HG03521 (cell line): Measurements from ENCODE around the gene PTPDC1.

Experiments
- ATAC-seq: cut with Tn5 transposase; IDR thresholded peaks from one replicate; pipeline ENCODE4 v1.9.1; 2021; ENCODE audit warnings: mild to moderate bottlenecking, moderate library complexity; ENCODE audit not compliant: unreplicated experiment

Gene PTPDC1

DNA sequence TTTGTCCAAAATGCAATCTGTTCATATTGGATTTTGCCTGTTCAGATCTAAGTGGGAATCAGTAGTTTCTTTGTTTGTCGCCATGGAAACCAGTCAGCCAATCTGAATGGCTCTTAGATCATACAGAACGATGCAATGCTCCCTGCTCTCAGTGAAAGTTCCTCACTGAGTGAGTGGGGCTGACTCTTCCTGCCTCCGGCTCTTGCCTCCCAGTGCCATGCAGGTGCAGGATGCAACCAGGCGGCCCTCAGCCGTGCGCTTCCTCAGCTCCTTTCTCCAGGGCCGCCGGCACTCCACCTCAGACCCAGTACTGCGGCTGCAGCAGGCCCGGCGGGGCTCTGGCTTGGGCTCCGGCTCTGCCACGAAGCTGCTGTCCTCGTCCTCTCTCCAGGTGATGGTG, at the start of gene PTPDC1:
TSS of gene PTPDC1 (plus strand) at position 151 of the 400 bp plus-strand sequence. CDS start at position 218, 67 bp downstream.
- ATAC-seq, result no peak

- ATAC-seq, result no peak
These were observed 49.8 kb upstream of the PTPDC1 start for GRCh38 chr9:94034511-94034910.

DNA sequence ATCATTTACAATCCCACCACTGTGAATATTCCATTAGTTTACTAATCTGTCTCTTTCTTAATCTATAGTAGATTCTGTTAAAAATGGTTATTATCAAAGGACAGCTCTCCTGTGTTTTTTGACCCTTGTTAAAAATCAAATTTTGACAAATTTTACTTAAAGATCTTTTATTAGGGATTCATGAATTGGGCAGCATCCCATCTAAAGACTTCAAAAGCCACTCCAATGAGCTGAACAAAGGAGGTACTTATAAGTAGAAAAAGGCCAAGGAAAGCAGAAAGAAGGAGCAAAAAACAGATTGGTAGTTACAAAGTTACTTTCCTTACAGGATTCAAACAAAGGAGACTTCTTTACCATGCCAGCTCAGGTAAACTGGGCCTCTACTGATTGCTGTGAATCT, 44.5 kb upstream of the PTPDC1 start:
- no peak for ATAC-seq

DNA sequence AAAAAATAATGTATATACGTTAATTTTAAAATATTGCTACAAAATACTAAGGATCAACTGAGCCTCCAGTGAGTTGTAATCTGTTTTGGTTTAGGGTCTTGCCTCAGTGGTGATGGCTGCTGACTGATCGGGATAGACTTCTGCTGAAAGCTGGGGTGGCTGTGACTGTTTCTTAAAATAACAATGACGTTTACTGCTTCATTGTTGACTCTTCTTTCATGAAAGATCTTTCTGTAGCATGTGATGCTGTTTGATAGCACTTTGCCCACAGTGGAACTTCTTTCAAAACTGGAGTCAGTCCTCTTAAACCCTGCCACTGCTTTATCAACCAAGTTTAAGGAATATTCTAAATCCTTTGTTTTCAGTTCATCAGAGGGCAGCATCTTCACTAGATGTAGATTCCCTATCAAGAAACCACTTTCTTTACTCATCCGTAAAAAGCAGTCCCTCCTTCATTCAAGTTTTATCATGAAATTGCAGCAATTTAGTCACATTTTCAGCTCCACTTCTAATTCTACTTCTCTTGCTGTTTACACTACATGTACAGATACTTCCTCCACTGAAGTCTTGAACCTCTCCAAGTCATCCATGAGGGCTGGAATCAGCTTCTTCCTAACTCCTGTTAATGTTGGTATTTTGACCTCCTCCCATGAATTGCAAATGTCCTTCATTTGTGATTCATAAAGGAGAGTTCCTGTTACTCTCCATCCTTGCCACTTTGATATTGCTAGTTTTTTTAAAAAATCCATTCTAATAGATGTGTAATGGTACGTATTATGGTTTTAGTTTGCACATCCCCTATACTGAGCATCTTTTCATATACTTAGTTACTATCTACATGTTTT, 41.5 kb upstream of the PTPDC1 start:
- no peak for ATAC-seq

DNA sequence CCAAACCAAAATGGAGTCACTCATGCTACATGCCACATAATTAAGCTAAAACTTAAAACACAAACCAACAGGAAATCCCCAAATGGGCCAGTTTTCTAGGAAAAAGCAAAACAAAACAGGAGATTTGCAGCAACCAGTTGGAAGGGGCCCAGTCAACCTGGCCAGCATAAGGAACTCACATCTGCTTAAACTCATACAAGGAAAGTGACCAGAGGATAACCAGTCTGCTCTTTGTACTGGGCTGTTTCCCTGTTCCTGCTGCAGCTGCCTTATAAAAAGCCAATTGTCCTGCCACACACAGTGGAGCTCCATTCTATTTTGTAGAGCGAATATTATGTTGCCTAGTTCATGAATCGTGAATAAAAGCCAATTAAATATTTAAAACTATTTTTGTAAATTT, 29.5 kb upstream of the PTPDC1 start:
- no peak for ATAC-seq

GRCh38 chr9:94056442-94056974, 27.8 kb upstream of the PTPDC1 start:
- no peak for ATAC-seq

DNA sequence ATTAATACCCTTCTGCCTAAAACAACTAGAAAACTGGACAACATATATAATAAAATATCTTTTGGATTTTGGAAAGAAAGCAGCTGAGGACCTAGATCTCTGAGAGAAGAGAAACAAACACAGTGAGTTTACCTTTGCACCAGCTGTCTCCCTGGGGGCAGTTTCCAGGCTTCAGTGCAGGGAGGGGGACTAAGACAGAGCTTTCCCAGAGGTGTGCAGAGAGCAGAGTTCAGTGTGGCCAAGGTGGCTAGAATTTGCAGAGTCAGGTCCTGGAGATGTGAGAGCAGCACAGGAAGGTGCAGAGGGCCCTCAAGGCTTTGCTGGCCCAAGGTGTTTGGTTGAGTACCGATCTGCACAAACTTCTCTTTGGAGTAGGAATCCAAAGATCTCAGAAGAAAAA, 26.3 kb upstream of the PTPDC1 start:
- no peak for ATAC-seq

DNA sequence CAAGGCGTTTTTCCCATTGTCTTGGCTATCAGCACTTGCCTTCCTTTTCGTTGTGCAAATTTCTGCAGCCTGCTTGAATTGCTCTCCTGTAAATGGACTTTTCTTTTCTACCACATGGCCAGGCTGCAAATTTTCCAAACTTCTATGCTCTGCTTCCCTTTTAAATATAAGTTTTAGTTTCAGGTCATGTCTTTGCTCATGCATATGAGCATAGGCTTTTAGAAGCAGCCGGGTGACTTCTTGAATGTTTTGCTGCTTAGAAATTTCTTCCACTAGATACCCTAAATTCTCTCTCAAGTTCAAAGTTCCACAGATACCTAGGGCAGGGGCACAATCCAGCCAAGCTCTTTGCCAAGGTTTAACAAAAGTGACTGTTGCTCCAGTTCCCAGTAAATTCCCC, 22.4 kb upstream of the PTPDC1 start:
- ATAC-seq, result no peak

DNA sequence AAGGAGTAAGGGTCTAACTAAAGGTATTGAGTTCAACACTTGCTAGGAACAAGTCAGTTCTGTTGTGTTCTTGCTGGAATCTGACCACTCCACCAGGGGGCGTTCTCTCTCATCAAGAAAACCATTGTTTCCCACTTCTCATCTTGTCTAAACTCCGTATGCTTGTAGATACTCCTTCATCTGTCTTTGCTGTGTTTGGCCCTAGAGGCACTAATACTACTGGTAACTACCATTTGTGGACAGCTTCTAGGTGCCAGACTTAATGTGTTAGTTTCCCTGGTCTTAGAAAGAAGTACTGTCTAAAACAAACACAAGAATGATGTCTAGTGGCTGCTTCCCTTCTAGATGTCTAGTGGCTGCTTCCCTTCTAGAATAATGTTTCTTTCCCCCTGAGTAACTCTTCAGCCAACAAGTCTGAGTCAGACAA, 18.7 kb upstream of the PTPDC1 start:
- ATAC-seq, result no peak

DNA sequence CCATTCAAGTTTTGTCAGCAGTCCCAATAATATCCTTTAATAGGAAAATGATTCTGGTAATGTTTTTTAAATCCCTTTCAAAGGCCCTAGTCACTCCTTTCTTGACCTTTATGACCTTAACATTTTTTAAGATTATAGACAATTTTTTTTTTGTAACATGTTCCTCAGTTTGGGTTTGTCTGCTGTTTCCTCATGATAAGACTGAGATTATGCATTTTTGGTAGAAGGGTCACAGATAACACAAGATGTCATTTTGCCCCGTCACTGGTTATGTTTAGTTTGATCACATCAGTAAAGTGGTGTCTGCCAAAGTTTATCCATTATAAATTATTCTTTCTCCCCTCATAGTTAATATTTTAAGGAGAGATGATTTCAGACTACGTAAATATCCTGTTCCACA, 16.0 kb upstream of the PTPDC1 start:
- no peak for ATAC-seq

GRCh38 chr9:94076557-94076956, 7.7 kb upstream of the PTPDC1 start:
- ATAC-seq, result no peak

DNA sequence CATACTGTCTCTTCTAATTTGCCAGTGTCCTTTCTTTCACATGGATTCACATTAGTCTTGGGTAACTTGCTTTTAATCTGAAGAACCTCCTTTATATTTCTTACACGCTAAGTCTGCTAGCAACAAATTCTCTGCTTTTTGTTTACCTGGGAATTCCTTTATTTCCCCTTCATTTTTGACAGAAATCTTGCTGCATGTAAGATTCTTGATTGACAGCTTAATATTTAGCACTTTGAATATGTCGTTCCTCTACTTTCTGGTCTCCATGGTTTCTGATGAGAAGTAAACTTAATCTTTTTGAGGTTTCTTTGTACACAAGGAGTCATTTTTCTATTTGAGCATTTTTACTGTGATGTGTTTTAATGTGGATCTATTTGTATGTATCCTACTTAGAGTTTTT, 6.2 kb upstream of the PTPDC1 start:
- ATAC-seq, result no peak

GRCh38 chr9:94079236-94079635, 5.0 kb upstream of the PTPDC1 start:
- ATAC-seq, result no peak

- ATAC-seq, result no peak
These were observed 4.0 kb upstream of the PTPDC1 start for GRCh38 chr9:94080249-94080648.

- ATAC-seq, result no peak
These were observed 2.8 kb upstream of the PTPDC1 start for GRCh38 chr9:94081435-94081834.

DNA sequence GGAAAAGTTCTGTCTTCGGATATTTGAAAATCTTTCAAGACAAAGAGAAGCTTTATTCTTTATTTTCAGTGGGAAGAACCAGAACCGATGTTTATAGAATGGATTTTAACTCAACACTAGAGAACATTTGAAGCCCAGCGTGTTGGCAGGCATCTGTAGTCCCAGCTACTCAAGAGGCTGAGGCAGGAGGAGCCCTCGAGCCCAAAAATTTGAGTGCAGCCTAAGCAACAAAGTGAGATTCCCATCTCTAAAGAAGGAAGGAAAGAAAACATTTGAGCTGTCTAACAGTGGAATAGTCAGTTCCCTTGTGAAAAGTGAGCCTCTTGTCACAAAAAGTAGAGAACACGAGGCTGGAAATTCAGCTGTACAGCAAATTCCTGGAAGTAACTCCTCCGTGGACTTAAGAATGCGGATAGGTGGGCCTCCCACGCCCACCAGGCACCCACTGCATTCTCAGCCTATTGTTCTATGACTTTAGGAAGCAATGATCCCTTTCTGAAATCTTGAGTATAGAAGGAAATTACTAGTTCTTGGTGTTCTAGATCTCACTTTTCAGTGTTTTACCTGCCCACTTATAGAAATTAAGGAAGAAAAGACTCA, 2.3 kb upstream of the PTPDC1 start:
- no peak for ATAC-seq

- ATAC-seq, result no peak
These were observed 1.7 kb upstream of the PTPDC1 start for GRCh38 chr9:94082553-94082952.

DNA sequence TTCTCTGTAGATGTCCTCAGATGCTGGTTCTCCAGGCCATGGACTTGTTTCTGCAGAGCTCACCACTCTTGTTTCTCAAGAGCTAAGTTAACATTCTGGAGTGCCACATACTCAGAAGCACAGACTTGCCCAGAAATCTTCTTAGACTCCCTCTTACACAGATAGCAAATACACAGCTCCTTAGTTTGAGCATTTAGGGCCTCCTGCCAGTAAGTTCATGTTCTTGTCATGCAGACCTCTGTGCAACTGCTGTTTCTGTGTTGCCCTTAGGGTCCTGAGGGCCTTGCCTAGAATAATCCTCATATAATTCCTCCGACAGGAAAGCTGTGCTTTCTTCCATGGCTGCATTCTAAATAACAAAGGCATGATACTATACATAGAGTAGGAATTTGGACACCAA, 1.3 kb upstream of the PTPDC1 start:
- no peak for ATAC-seq

GRCh38 chr9:94083384-94083783, 880 bp upstream of the PTPDC1 start:
- no peak for ATAC-seq

GRCh38 chr9:94085062-94085639, 887 bp downstream of the PTPDC1 start:
- no peak for ATAC-seq

GRCh38 chr9:94086486-94087345, 2.5 kb downstream of the PTPDC1 start:
- ATAC-seq, result no peak
